ENCODE data around the gene MAGI2. TPM values are rescaled to one million over a fixed set of nuclear protein-coding genes. Genes with fewer than 3 reads are reported as not detected.

MAGI2 gene
- total RNA-seq, 2 experiments from 2014 or later: 0.03 to 0.17 TPM

- Histone ChIP-seq H4K20me1 (ENCODE audit: insufficient read depth, low read length) (no peaks in the 10 kb centered on the region), H3K27ac (ENCODE audit: low read depth, low read length, poor library complexity, severe bottlenecking) (no peak overlapping the region), H3K9me3 (ENCODE audit: low read length) (no peaks in the 10 kb centered on the region), H3K9me2 (ENCODE audit: insufficient read depth, low read length) (no peaks in the 10 kb centered on the region), H3K4me2 (ENCODE audit: low read length) (no peak overlapping the region), H3K4me3 (ENCODE audit: low read depth, low read length, poor library complexity, severe bottlenecking) (no peak overlapping the region), H3K36me3 (ENCODE audit: insufficient read depth, low read length) (no peaks in the 10 kb centered on the region), H2AFZ (ENCODE audit: low read length) (no peak overlapping the region), H3K79me2 (ENCODE audit: insufficient read depth, low read depth, low read length) (no peaks in the 10 kb centered on the region), H3K4me1 (ENCODE audit: insufficient read depth, low read length, poor library complexity, severe bottlenecking) (no peaks in the 10 kb centered on the region)
- TF ChIP-seq, protein P1, sequence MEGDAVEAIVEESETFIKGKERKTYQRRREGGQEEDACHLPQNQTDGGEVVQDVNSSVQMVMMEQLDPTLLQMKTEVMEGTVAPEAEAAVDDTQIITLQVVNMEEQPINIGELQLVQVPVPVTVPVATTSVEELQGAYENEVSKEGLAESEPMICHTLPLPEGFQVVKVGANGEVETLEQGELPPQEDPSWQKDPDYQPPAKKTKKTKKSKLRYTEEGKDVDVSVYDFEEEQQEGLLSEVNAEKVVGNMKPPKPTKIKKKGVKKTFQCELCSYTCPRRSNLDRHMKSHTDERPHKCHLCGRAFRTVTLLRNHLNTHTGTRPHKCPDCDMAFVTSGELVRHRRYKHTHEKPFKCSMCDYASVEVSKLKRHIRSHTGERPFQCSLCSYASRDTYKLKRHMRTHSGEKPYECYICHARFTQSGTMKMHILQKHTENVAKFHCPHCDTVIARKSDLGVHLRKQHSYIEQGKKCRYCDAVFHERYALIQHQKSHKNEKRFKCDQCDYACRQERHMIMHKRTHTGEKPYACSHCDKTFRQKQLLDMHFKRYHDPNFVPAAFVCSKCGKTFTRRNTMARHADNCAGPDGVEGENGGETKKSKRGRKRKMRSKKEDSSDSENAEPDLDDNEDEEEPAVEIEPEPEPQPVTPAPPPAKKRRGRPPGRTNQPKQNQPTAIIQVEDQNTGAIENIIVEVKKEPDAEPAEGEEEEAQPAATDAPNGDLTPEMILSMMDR (conservative IDR thresholded peaks at IDR 0.05; ENCODE audit: low read length): no peak
- no peak for TF ChIP-seq EZH2phosphoT487 (IDR thresholded peaks at IDR 0.05; ENCODE audit: borderline replicate concordance, low read depth, low read length)
- BruUV-seq (replicated peaks): no TSS peak
- ChIA-PET POLR2A (interaction anchor here (2.0 kb wide), 1 partner anchor 9 kb away, joined by 4 read pairs; no protein-coding TSS in a partner anchor), CTCF (ENCODE audit: unreplicated experiment) (no interaction called here)
- intact Hi-C loops (cut with micrococcal nuclease; ENCODE audit: unreplicated experiment): loop anchor here (10.0 kb wide), 1 partner anchor 721 kb away; no protein-coding TSS in a partner anchor
- DNase-seq (ENCODE audit: low spot score): no peak
Measured at GRCh38 chr7:79293655-79294142, 159.8 kb downstream of the MAGI2 start.

DNA sequence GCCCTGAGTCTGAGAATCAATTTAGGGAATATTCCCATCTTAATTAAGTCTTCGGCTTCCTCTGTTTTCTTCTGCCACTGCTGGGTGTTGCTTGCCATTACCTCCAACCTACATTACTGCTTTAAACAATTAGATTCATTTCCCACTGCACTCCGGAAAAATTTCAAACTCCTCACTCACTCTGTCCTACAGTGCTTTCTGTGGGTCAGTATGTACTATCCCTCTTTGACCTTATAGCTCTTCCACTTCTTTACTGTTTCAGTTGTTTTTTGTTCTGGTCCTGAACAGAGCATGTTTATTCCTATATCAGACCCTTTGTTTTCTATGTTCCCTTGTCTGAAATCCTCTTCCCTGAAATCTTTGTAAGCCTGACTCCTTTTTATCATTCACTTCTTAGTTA lies 160.6 kb downstream of the MAGI2 start:
- no TSS peak for BruUV-seq (replicated peaks)
- CTCF ChIA-PET (ENCODE audit: unreplicated experiment): no interaction called here
- H2AFZ ChIP-seq (ENCODE audit: low read length): no peak overlapping the region
- H3K9me2 ChIP-seq (ENCODE audit: insufficient read depth, low read length): no peaks in the 10 kb centered on the region
- no peaks in the 10 kb centered on the region for H3K9me3 ChIP-seq (ENCODE audit: low read length)
- no peak overlapping the region for H3K27ac ChIP-seq (ENCODE audit: low read depth, low read length, poor library complexity, severe bottlenecking)
- POLR2A ChIA-PET: interaction anchor here (2.0 kb wide), 1 partner anchor 10 kb away, joined by 4 read pairs; no protein-coding TSS in a partner anchor
- DNase-seq (ENCODE audit: low spot score): no peak
- intact Hi-C loops (cut with micrococcal nuclease; ENCODE audit: unreplicated experiment): loop anchor here (10.0 kb wide), 1 partner anchor 722 kb away; no protein-coding TSS in a partner anchor
- no peaks in the 10 kb centered on the region for H4K20me1 ChIP-seq (ENCODE audit: insufficient read depth, low read length)
- H3K4me2 ChIP-seq (ENCODE audit: low read length): no peak overlapping the region
- no peaks in the 10 kb centered on the region for H3K36me3 ChIP-seq (ENCODE audit: insufficient read depth, low read length)
- no peaks in the 10 kb centered on the region for H3K79me2 ChIP-seq (ENCODE audit: insufficient read depth, low read depth, low read length)
- no peak overlapping the region for H3K4me3 ChIP-seq (ENCODE audit: low read depth, low read length, poor library complexity, severe bottlenecking)
- no peaks in the 10 kb centered on the region for H3K4me1 ChIP-seq (ENCODE audit: insufficient read depth, low read length, poor library complexity, severe bottlenecking)
- TF ChIP-seq, protein P1 (conservative IDR thresholded peaks at IDR 0.05; ENCODE audit: low read length): no peak
- TF ChIP-seq EZH2phosphoT487 (IDR thresholded peaks at IDR 0.05; ENCODE audit: borderline replicate concordance, low read depth, low read length): no peak

DNA sequence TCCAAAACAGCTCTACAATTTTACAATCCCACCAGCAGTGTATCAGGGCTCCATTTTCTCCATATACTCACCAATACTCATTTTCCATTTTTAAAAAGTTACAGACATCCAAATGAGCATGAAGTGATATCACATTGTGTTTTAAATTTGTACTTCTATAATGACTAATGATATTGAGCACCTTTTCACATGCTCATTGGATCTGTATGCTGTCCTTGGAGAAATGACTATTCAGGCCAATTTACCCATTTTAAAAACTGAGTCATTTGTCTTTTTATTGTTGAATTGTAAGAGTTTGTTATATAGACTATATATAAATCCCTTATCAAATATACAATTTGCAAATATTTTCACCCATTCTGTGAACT lies 162.0 kb downstream of the MAGI2 start:
- no peak for TF ChIP-seq EZH2phosphoT487 (IDR thresholded peaks at IDR 0.05; ENCODE audit: borderline replicate concordance, low read depth, low read length)
- TF ChIP-seq, protein P1 (conservative IDR thresholded peaks at IDR 0.05; ENCODE audit: low read length): no peak
- H3K27ac ChIP-seq (ENCODE audit: low read depth, low read length, poor library complexity, severe bottlenecking): no peak overlapping the region
- DNase-seq (ENCODE audit: low spot score): no peak
- no peaks in the 10 kb centered on the region for H3K9me3 ChIP-seq (ENCODE audit: low read length)
- no peak overlapping the region for H3K4me2 ChIP-seq (ENCODE audit: low read length)
- no peaks in the 10 kb centered on the region for H3K79me2 ChIP-seq (ENCODE audit: insufficient read depth, low read depth, low read length)
- no peak overlapping the region for H3K4me3 ChIP-seq (ENCODE audit: low read depth, low read length, poor library complexity, severe bottlenecking)
- intact Hi-C loops (cut with micrococcal nuclease; ENCODE audit: unreplicated experiment): loop anchor here (10.0 kb wide), 1 partner anchor 723 kb away; no protein-coding TSS in a partner anchor
- no peaks in the 10 kb centered on the region for H4K20me1 ChIP-seq (ENCODE audit: insufficient read depth, low read length)
- no TSS peak for BruUV-seq (replicated peaks)
- H3K4me1 ChIP-seq (ENCODE audit: insufficient read depth, low read length, poor library complexity, severe bottlenecking): no peaks in the 10 kb centered on the region
- H2AFZ ChIP-seq (ENCODE audit: low read length): no peak overlapping the region
- CTCF ChIA-PET (ENCODE audit: unreplicated experiment): no interaction called here
- no peaks in the 10 kb centered on the region for H3K9me2 ChIP-seq (ENCODE audit: insufficient read depth, low read length)
- no peaks in the 10 kb centered on the region for H3K36me3 ChIP-seq (ENCODE audit: insufficient read depth, low read length)
- POLR2A ChIA-PET: no interaction called here
